Upper lobe of left lung (tissue), 6 donors: Measurements from ENCODE around the gene CHL1. TPM values are rescaled to one million over a fixed set of nuclear protein-coding genes. Genes with fewer than 3 reads are reported as not detected.

Experiments
- ATAC-seq, 2 donors: fragments of 200-7000 bp; cut with Tn5 transposase; one replicate each; pipeline ENCODE4 v1.9.1; 2022; ENCODE audit warnings: mild to moderate bottlenecking in 2 of 2, moderate library complexity in 2 of 2; ENCODE audit not compliant: low FRiP score in 2 of 2
- DNase-seq, 2 donors: peaks; one replicate each; pipeline ENCODE4 v3.0.0-alpha.2; 2019 to 2020
- H3K27ac ChIP-seq, 4 donors: fragments of 200-600 bp; sonication (generic); one replicate each; pipeline ENCODE4 v1.5.1; 2016 to 2019
- H3K27me3 ChIP-seq, 4 donors: fragments of 200-600 bp; sonication (generic); one replicate each; pipeline ENCODE4 v1.5.1; 2017 to 2019
- H3K36me3 ChIP-seq, 4 donors: fragments of 200-600 bp; sonication (generic); one replicate each; pipeline ENCODE4 v1.5.1; 2016 to 2019
- H3K4me1 ChIP-seq, 4 donors: fragments of 200-600 bp; sonication (generic); one replicate each; pipeline ENCODE4 v1.5.1; 2018 to 2019
- H3K4me3 ChIP-seq, 4 donors: fragments of 200-600 bp; sonication (generic); one replicate each; pipeline ENCODE4 v1.5.1; 2017 to 2019; ENCODE audit warnings: mild to moderate bottlenecking in 2 of 4, moderate library complexity in 1 of 4
- H3K9me3 ChIP-seq, 4 donors: fragments of 200-600 bp; sonication (generic); one replicate each; pipeline ENCODE4 v1.5.1; 2018 to 2019
- CTCF ChIP-seq, 6 experiments: fragments of 450-650 bp in 4 of 6; fragments of 200-600 bp in 2 of 6; sonication (generic) in 2 of 6; IDR thresholded peaks; one replicate each; pipeline ENCODE4 v1.5.1; 2016 to 2019; ENCODE audit warnings: antibody characterized with exemption in 6 of 6
- EP300 ChIP-seq, 4 donors: sonication (generic); formaldehyde crosslinking; IDR thresholded peaks; one replicate each; pipeline ENCODE4 v1.5.1; 2017; ENCODE audit warnings: antibody characterized with exemption in 4 of 4, control low read depth in 2 of 4
- POLR2A ChIP-seq, 4 donors: fragments of 450-650 bp; IDR thresholded peaks; one replicate each; pipeline ENCODE4 v1.5.1; 2016 to 2017; ENCODE audit warnings: antibody characterized with exemption in 4 of 4, mild to moderate bottlenecking in 2 of 4
- POLR2AphosphoS5 ChIP-seq, 2 donors: sonication (generic); formaldehyde crosslinking; IDR thresholded peaks; one replicate each; pipeline ENCODE4 v1.5.1; 2017; ENCODE audit warnings: antibody characterized with exemption in 2 of 2
- WGBS, 2 donors: methylation state at CpG; one replicate each; pipeline ENCODE4 v1.1.5; 2017 to 2018; 5-methylcytosine and 5-hydroxymethylcytosine counted together
- total RNA-seq, 6 donors: library from RNA; depleted of rRNA in 4 of 6; stranded (reverse); fragments of >200 nt in 4 of 6; gene quantifications; one replicate each; pipeline versions ENCODE4 v1.1.0 to v1.2.1, GENCODE V29; 2016 to 2021
- donor health status: DM: no; HTN: no; CAD: no; lungs with moderate emphysema.
- donor health status: DM: no; HTN: yes; CAD: no; lungs with severe emphysema.

The CHL1 gene
- total RNA-seq, 6 donors from 2014 or later, result 3.1 to 14.3 (median 4.9) TPM

GRCh38 chr3:396293-396692, 199.7 kb downstream of the CHL1 start:
- Histone ChIP-seq H3K27me3 (no peaks in the 10 kb centered on the region), H3K4me3 (no peak overlapping the region), H3K36me3 (no peaks in the 10 kb centered on the region), H3K27ac (no peak overlapping the region), H3K4me1 (no peaks in the 10 kb centered on the region), H3K9me3 (no peaks in the 10 kb centered on the region)
- ATAC-seq (no peak), DNase-seq (no peak)
- WGBS, 2 donors, result 79 to 83% methylated on average over 3 of the region's 3 CpGs
- TF ChIP-seq POLR2A (IDR thresholded peaks at IDR 0.05) (no peak), CTCF (IDR thresholded peaks at IDR 0.05) (no peak), EP300 (IDR thresholded peaks at IDR 0.05) (no peak)

GRCh38 chr3:399647-400046, 203.1 kb downstream of the CHL1 start:
- DNase-seq, result no peak
- ATAC-seq, result no peak
- Histone ChIP-seq H3K27ac (no peak overlapping the region), H3K27me3 (no peaks in the 10 kb centered on the region), H3K36me3 (no peaks in the 10 kb centered on the region), H3K4me3 (no peak overlapping the region), H3K4me1 (no peaks in the 10 kb centered on the region), H3K9me3 (no peaks in the 10 kb centered on the region)
- 87% methylated on average over 6 of the region's 6 CpGs for WGBS, 2 donors
- no peak for TF ChIP-seq POLR2A (IDR thresholded peaks at IDR 0.05)
- TF ChIP-seq POLR2AphosphoS5 (IDR thresholded peaks at IDR 0.05), result no peak

- Histone ChIP-seq H3K4me1 (no peaks in the 10 kb centered on the region), H3K4me3 (no peak overlapping the region), H3K27me3 (no peaks in the 10 kb centered on the region), H3K27ac (no peak overlapping the region), H3K9me3 (no peaks in the 10 kb centered on the region), H3K36me3 (no peaks in the 10 kb centered on the region)
- DNase-seq (no peak), ATAC-seq (no peak)
- TF ChIP-seq EP300 (IDR thresholded peaks at IDR 0.05) (no peak), POLR2A (IDR thresholded peaks at IDR 0.05) (no peak), POLR2AphosphoS5 (IDR thresholded peaks at IDR 0.05) (no peak), CTCF (IDR thresholded peaks at IDR 0.05) (no peak)
- WGBS, 2 donors, result 69 to 78% methylated on average over 4 of the region's 4 CpGs
These were observed 207.3 kb downstream of the CHL1 start for GRCh38 chr3:403826-404225.

- DNase-seq (no peak), ATAC-seq (no peak)
- no peak overlapping the region for H3K27ac ChIP-seq
- H3K4me3 ChIP-seq, result no peak overlapping the region
- TF ChIP-seq EP300 (IDR thresholded peaks at IDR 0.05) (no peak), CTCF (IDR thresholded peaks at IDR 0.05) (no peak), POLR2AphosphoS5 (IDR thresholded peaks at IDR 0.05) (no peak), POLR2A (IDR thresholded peaks at IDR 0.05) (no peak)
- no peaks in the 10 kb centered on the region for H3K36me3 ChIP-seq
- 73% methylated on average over 4 of the region's 4 CpGs for WGBS, 2 donors
- no peaks in the 10 kb centered on the region for H3K9me3 ChIP-seq
- no peaks in the 10 kb centered on the region for H3K27me3 ChIP-seq
- H3K4me1 ChIP-seq, result no peaks in the 10 kb centered on the region
These were observed 212.4 kb downstream of the CHL1 start for GRCh38 chr3:409011-409410.

- Histone ChIP-seq H3K27me3 (no peaks in the 10 kb centered on the region), H3K4me3 (no peak overlapping the region), H3K9me3 (no peaks in the 10 kb centered on the region), H3K36me3 (no peaks in the 10 kb centered on the region), H3K4me1 (no peaks in the 10 kb centered on the region), H3K27ac (no peak overlapping the region)
- no peak for TF ChIP-seq POLR2AphosphoS5 (IDR thresholded peaks at IDR 0.05)
- TF ChIP-seq EP300 (IDR thresholded peaks at IDR 0.05), result no peak
- TF ChIP-seq CTCF (IDR thresholded peaks at IDR 0.05), result no peak
- no peak for TF ChIP-seq POLR2A (IDR thresholded peaks at IDR 0.05)
- no peak for DNase-seq
- no peak for ATAC-seq
- 15 to 26% methylated on average over 2 of the region's 2 CpGs for WGBS, 2 donors
These were observed 214.7 kb downstream of the CHL1 start for GRCh38 chr3:411226-411625.
